Hepatocyte (in vitro differentiated cells): Measurements from ENCODE around the gene ARPIN. TPM values are rescaled to one million over a fixed set of nuclear protein-coding genes. Genes with fewer than 3 reads are reported as not detected.

ENCODE experiments used
- DNase-seq: peaks from one replicate; pipeline ENCODE4 v3.0.0-alpha.2; 2016; ENCODE audit warnings: low spot score
- H2AFZ ChIP-seq: fragments of 200-600 bp; sonication (generic); 2 replicates; pipeline ENCODE4 v1.6.0; 2016; ENCODE audit warnings: antibody characterized with exemption, mild to moderate bottlenecking
- H3K27ac ChIP-seq: fragments of 200-600 bp; sonication (generic); 2 replicates; pipeline ENCODE4 v1.5.1; 2016; ENCODE audit warnings: mild to moderate bottlenecking
- H3K27me3 ChIP-seq: fragments of 200-600 bp; sonication (generic); 2 replicates; pipeline ENCODE4 v1.6.1; 2016
- H3K36me3 ChIP-seq: fragments of 200-600 bp; sonication (generic); replicated peaks from 2 replicates; pipeline ENCODE4 v1.5.1; 2016; ENCODE audit warnings: low read depth; ENCODE audit not compliant: insufficient read depth
- H3K4me1 ChIP-seq: fragments of 200-600 bp; sonication (generic); 2 replicates; pipeline ENCODE4 v1.5.1; 2016; ENCODE audit warnings: mild to moderate bottlenecking, moderate library complexity; ENCODE audit not compliant: insufficient read depth
- H3K4me2 ChIP-seq: fragments of 200-600 bp; sonication (generic); 2 replicates; pipeline ENCODE4 v1.6.0; 2016
- H3K4me3 ChIP-seq: fragments of 200-600 bp; sonication (generic); 2 replicates; pipeline ENCODE4 v1.5.1; 2016; ENCODE audit warnings: mild to moderate bottlenecking
- H3K79me2 ChIP-seq: fragments of 200-600 bp; sonication (generic); 2 replicates; pipeline ENCODE4 v1.6.0; 2017; ENCODE audit warnings: mild to moderate bottlenecking
- H3K9me2 ChIP-seq: fragments of 200-600 bp; sonication (generic); replicated peaks from 2 replicates; pipeline ENCODE4 v1.6.0; 2017; ENCODE audit warnings: mild to moderate bottlenecking; ENCODE audit not compliant: insufficient read depth
- H3K9me3 ChIP-seq: fragments of 200-600 bp; sonication (generic); 2 replicates; pipeline ENCODE4 v1.5.1; 2016; ENCODE audit warnings: low read depth, mild to moderate bottlenecking
- H4K20me1 ChIP-seq: fragments of 200-600 bp; sonication (generic); 2 replicates; pipeline ENCODE4 v1.6.0; 2016; ENCODE audit warnings: mild to moderate bottlenecking; ENCODE audit not compliant: insufficient read depth, poor library complexity, severe bottlenecking
- CTCF ChIP-seq: fragments of 200-600 bp; sonication (generic); IDR thresholded peaks from 2 replicates; pipeline ENCODE4 v1.5.1; 2016; ENCODE audit warnings: antibody characterized with exemption, mild to moderate bottlenecking; ENCODE audit not compliant: poor library complexity
- EZH2 ChIP-seq: fragments of 200-600 bp; sonication (generic); IDR thresholded peaks from 2 replicates; pipeline ENCODE4 v1.6.1; 2016; ENCODE audit warnings: antibody characterized with exemption, mild to moderate bottlenecking, borderline replicate concordance
- EZH2phosphoT487 ChIP-seq: fragments of 200-600 bp; sonication (generic); IDR thresholded peaks from one replicate; pipeline ENCODE4 v1.6.1; 2018; ENCODE audit warnings: antibody characterized with exemption, mild to moderate bottlenecking, low read depth, moderate library complexity; ENCODE audit not compliant: unreplicated experiment, severe bottlenecking
- WGBS: methylation state at CpG from one replicate; pipeline ENCODE4 v1.1.6; 2016; ENCODE audit warnings: low lambda C conversion rate; ENCODE audit errors: missing lambda C conversion rate; 5-methylcytosine and 5-hydroxymethylcytosine counted together
- polyA plus RNA-seq: library from polyadenylated mRNA; unstranded; fragments of >200 nt; fragmentation: Nextera tagmentation; extraction: Ambion mirVana; gene quantifications from 2 replicates; pipeline ENCODE4 v1.2.1, GENCODE V29; 2016
- total RNA-seq: library from RNA; depleted of rRNA; stranded (reverse); fragments of >200 nt; gene quantifications from 2 replicates; pipeline ENCODE4 v1.2.3, GENCODE V29; 2014

The ARPIN gene
- total and polyA plus RNA-seq, 2 experiments from 2014 or later, result 3.8 to 6.8 TPM

- DNase-seq, result no peak
- no peak overlapping the region for H3K4me2 ChIP-seq
- no peaks in the 10 kb centered on the region for H3K27me3 ChIP-seq
- no peaks in the 10 kb centered on the region for H3K79me2 ChIP-seq
- H3K9me3 ChIP-seq, result no peaks in the 10 kb centered on the region
- no peak for TF ChIP-seq EZH2phosphoT487
- no peak for TF ChIP-seq CTCF
- TF ChIP-seq EZH2, result no peak
- H4K20me1 ChIP-seq, result no peaks in the 10 kb centered on the region
- H3K4me1 ChIP-seq, result peaks cover 8% of the 10 kb centered on the region
- 92% methylated on average over 16 of the region's 16 CpGs for WGBS
- no peak overlapping the region for H3K27ac ChIP-seq
- H3K36me3 ChIP-seq, result no peaks in the 10 kb centered on the region
- no peaks in the 10 kb centered on the region for H3K9me2 ChIP-seq
- no peak overlapping the region for H2AFZ ChIP-seq
- no peak overlapping the region for H3K4me3 ChIP-seq
Observed at GRCh38 chr15:89908226-89908625, 4.5 kb downstream of the ARPIN start.

DNA sequence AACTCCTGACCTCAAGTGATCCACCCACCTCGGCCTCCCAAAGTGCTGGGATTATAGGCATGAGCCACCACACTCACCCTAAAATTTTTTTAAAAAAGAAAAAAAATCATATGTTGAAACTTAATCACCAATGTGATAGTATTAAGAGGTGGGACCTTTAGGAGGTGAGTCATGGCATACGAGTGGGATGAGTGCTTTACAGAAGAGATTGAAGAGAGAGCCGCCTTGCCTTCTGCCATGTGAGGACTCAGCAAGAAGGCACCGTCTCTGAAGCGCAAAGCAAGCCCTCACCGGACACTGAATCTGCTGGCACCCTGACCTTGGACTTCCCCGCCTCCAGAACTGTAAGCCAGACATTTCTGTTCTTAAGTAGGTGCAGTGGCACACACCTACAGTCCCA is 5.5 kb downstream of the ARPIN start:
- Histone ChIP-seq H3K9me2 (no peaks in the 10 kb centered on the region), H4K20me1 (no peaks in the 10 kb centered on the region), H3K4me1 (peaks cover 8% of the 10 kb centered on the region), H3K9me3 (no peaks in the 10 kb centered on the region), H3K27me3 (no peaks in the 10 kb centered on the region), H3K79me2 (no peaks in the 10 kb centered on the region), H3K4me2 (no peak overlapping the region), H2AFZ (no peak overlapping the region), H3K4me3 (no peak overlapping the region), H3K27ac (no peak overlapping the region), H3K36me3 (no peaks in the 10 kb centered on the region)
- 97% methylated on average over 7 of the region's 7 CpGs for WGBS
- no peak for DNase-seq
- TF ChIP-seq EZH2, result no peak
- TF ChIP-seq CTCF, result no peak
- TF ChIP-seq EZH2phosphoT487, result no peak

GRCh38 chr15:89905846-89906378 is 6.8 kb downstream of the ARPIN start:
- no peak for TF ChIP-seq EZH2
- TF ChIP-seq CTCF, result no peak
- no peak for TF ChIP-seq EZH2phosphoT487
- WGBS, result 88% methylated on average over 5 of the region's 5 CpGs
- H3K27ac ChIP-seq, result no peak overlapping the region

More at GRCh38 chr15:89905846-89906378, 6.8 kb downstream of the ARPIN start:
- Histone ChIP-seq H3K36me3 (no peaks in the 10 kb centered on the region), H3K79me2 (no peaks in the 10 kb centered on the region), H3K9me2 (no peaks in the 10 kb centered on the region), H3K4me2 (no peak overlapping the region), H3K27me3 (no peaks in the 10 kb centered on the region), H3K9me3 (no peaks in the 10 kb centered on the region), H2AFZ (no peak overlapping the region), H4K20me1 (no peaks in the 10 kb centered on the region), H3K4me1 (no peaks in the 10 kb centered on the region), H3K4me3 (no peak overlapping the region)
- DNase-seq, result no peak
